Stimulated activated CD8-positive, alpha-beta memory T cell treated with anti-CD3 and anti-CD28 coated beads, Interleukin-7, amount 100 ng/mL, for 24 hours (primary cell): ENCODE measurements around the gene INPP5F.

Source experiments
- DNase-seq: peaks from one replicate; pipeline ENCODE4 v3.0.0-alpha.2; 2020; ENCODE audit warnings: low read depth

Gene INPP5F, protein sequence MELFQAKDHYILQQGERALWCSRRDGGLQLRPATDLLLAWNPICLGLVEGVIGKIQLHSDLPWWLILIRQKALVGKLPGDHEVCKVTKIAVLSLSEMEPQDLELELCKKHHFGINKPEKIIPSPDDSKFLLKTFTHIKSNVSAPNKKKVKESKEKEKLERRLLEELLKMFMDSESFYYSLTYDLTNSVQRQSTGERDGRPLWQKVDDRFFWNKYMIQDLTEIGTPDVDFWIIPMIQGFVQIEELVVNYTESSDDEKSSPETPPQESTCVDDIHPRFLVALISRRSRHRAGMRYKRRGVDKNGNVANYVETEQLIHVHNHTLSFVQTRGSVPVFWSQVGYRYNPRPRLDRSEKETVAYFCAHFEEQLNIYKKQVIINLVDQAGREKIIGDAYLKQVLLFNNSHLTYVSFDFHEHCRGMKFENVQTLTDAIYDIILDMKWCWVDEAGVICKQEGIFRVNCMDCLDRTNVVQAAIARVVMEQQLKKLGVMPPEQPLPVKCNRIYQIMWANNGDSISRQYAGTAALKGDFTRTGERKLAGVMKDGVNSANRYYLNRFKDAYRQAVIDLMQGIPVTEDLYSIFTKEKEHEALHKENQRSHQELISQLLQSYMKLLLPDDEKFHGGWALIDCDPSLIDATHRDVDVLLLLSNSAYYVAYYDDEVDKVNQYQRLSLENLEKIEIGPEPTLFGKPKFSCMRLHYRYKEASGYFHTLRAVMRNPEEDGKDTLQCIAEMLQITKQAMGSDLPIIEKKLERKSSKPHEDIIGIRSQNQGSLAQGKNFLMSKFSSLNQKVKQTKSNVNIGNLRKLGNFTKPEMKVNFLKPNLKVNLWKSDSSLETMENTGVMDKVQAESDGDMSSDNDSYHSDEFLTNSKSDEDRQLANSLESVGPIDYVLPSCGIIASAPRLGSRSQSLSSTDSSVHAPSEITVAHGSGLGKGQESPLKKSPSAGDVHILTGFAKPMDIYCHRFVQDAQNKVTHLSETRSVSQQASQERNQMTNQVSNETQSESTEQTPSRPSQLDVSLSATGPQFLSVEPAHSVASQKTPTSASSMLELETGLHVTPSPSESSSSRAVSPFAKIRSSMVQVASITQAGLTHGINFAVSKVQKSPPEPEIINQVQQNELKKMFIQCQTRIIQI

GRCh38 chr10:119725828-119726675 is at the start of gene INPP5F:
TSS of gene INPP5F (plus strand) at chr10:119726050. CDS start at chr10:119726263, 213 bp downstream.
- DNase-seq = peak; percentile 99

DNA sequence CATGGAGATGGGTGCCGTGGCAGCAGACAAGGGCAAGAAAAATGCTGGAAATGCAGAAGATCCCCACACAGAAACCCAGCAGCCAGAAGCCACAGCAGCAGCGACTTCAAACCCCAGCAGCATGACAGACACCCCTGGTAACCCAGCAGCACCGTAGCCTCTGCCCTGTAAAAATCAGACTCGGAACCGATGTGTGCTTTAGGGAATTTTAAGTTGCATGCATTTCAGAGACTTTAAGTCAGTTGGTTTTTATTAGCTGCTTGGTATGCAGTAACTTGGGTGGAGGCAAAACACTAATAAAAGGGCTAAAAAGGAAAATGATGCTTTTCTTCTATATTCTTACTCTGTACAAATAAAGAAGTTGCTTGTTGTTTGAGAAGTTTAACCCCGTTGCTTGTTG is 48.7 kb upstream of the INPP5F start:
- DNase-seq = no peak

DNA sequence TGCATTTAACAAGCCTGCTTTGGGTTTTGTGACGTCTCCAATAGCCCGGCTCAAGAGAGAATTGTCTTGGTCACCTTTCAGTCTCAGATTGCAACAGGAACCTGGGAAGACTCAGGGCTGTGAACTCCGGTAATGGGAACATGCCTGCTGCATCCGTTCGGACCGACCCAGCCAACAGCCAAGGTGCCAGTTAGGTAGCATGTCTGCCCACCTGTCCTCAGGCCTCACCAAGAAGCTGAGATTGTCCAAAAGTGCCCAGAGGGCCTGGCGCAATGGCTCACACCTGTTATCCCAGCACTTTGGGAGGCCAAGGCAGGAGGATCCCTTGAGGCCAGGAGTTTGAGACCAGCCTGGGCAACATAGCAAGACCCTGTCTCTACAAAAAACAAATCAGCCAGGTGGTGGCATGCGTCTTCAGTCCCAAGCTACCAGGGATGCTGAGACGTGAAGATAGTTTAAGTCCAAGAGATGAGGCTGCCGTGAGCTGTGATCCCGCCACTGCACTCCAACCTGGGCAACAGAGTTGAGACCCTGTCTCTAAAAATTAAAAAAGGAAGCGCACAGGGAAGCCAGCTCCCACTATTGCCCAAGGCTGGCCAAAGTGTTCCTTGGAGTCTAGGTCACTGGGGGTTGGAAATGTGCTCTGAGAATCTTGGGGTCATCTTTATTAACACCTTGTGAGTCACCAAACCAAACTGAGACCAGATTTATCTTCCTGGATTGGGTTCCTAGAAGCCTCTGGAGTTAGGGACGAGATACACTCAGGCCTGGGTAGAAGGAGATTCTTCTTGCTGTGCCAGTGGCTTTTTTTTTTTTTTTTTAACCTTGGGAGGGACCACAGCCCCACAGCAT is 47.7 kb upstream of the INPP5F start:
- no peak for DNase-seq

- DNase-seq = no peak
Measured at GRCh38 chr10:119679480-119679829, 46.4 kb upstream of the INPP5F start.

DNA sequence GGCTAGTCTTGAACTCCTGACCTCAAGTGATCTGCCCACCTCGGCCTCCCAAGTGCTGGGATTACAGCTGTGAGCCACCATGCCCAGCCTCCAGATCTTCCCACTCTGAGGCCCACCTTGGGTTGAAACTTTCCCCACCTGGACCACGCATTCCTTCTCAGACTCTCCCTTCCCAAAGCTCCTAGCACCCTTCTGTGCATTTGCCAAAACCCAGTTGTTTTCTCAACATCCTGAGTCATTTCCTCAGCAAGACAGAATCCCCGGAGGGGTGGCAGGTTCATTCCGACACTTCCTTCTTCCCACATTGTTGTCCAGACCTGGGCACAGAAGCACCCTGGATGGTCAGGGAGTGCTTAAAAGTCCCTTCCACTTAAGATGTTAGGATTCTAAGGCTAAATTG is 45.8 kb upstream of the INPP5F start:
- DNase-seq = no peak

DNA sequence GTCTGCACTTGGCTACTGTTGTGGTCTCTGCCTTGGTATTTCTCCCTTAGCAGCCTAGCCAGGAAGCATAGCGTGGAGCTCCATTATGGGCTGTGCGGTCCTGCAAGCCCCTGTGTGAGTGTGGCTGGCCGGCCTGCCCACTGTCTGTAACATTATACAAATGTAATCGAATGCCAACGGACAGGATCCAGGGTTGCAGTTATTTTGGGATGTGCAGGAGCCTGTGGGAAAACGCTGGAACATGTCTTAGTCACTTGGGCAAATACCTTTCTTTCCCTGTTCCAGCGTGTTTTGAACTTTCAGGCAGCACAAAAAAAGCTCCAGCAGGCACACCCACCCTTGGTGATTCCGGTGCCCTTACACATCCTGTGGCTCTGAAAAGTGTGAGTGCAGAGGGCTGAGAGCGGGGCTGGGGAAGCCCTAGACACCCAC is 45.2 kb upstream of the INPP5F start:
- DNase-seq = no peak

DNA sequence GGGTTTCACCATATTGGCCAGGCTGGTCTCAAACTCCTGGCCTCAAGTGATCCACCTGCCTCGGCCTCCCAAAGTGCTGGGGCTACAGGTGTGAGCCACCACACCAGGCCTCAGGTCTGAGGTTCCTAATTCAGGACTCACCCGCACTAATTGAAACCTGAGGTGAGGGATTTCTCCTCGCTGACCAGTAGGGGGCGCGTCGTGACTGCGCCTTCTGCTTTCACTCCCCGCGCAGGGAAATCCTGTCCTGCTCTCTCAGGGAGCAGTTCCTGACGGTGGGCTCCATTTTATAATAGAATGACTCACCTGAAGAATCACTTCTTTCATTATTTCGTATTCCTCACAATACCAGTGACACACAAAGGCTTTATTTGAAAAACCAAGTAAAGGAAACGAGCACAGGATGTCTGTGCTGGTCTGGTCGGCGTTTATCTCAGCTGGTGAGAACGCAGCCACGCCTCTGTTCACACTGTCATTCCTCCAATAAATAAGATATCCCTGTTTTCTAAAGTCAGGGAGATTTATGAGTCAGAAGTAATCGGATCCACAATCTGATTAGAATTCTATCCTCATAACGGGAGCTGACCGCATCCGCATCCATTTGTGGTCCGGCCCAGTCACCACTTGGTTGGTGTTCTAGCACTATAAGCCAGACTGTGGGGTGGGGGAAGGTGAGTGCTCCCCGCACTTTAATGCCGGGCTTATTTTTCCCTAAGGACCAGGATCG is 39.2 kb upstream of the INPP5F start:
- DNase-seq = peak; percentile 69

DNA sequence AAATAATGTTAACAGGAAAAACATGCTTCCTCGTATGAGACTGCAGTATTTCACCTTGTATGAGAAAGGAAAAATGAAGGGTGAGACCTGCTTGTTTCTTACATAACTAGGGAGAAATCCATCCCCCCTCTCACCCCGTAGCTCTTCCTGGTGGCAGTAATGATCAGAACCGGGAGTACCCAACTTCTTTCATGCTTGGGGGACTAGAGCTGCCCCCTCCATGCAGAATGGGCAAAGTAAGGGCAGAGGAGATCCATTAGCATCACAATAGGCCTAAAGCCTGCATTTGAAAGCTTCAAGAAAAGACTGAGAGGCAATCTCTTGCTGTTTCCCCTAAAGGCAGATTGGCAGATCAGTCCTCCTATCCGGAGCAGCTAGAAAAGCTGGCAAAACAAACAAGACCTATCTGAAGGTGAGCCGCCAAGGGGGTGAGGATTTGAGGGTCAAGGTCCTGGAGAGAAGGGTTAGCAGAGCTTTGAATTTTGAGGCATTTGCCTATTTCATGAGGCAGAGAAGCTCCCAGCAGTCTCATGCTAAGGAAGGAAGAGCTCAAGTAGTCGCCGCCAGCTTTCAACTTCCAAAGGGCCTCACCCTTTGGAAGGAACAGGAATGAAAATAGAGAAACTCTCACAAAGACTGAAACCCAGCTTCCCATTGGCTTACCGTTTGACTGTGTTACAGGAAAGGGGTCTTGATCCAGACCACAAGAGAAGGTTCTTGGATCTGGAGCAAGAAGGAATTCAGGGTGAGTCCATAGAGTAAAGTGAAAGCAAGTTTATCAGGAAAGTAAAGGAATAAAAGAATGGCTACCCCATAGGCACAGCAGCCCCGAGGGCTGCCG is 38.4 kb upstream of the INPP5F start:
- DNase-seq = no peak

GRCh38 chr10:119688033-119688508 is 37.8 kb upstream of the INPP5F start:
- DNase-seq = no peak

DNA sequence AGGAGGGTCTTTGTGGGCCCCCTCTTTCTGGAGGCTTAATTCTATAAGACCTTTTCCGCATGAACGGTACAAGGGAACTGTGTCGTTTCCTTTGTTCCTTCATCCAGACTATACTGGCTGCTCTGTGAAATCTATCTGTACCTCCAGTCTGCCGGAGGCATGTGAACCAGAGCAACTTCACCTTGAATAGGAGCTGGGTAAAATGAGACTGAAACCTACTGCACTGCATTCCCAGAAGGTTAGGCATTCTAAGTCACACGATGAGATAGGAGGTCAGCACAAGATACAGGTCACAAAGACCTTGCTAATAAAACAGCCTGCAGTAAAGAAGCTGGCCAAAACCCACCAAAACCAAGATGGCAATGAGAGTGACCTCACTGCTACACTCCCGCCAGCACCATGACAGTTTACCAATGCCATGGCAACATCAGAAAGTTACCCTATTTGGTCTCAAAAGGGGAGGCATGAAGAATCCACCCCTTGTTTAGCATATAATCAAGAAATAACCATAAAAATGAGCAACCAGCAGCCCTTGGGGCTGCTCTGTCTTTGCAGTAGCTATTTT is 36.8 kb upstream of the INPP5F start:
- no peak for DNase-seq

DNA sequence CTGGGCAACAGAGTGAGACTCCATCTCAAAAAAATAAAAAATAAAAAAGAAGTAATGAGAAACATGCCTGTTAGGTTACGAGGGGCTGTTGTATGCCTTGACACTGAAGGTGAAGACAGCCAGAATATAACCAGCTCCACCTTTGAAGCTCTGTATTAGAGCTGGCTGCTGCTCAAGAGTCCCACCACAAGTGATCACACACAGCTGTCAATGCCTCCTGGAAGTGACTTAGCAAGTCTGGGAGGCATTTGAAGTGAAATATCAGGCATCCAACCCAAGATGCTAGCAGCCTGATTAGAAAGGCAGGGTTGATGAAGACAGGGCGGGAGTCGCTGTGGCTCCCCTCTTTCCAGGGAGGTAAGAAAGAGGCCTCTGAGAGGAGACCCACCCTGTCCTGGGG is 34.1 kb upstream of the INPP5F start:
- DNase-seq = no peak

DNA sequence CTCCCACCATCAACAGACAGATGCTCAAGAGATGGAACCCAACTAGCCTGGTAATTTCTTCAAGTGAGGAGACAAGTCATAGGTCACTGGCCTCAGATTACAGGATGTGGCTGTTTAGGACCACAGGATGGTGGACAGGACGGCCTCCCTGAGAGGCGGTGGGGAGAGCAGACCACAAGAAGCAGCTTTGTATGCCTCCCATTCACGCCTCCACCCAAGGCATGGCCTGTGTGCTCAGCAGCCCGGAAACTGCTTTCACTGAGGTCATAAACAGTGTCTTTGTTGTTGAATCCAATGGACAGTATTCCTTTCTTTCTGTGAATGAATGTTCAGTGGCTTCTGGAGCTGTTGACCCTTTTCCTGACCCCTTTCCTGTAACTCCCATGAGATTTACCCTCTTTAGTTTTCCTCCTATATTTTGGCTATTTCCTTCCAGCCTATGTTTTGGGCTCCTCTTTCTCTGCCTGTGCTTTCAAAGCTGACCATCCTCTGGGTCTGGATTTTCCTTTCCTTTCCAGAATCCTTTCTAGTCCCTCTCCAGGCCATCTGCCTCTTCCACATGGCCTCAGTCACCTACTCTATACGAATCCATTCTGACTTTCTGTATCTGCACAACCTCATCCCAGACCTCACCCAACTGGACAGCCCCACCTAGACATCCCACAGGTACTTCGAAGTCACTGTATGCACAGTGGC is 32.4 kb upstream of the INPP5F start:
- DNase-seq = no peak

GRCh38 chr10:119694608-119695007 is 31.2 kb upstream of the INPP5F start:
- DNase-seq = no peak

- DNase-seq = no peak
Measured at GRCh38 chr10:119700321-119700954, 25.4 kb upstream of the INPP5F start.

- DNase-seq = no peak
Measured at GRCh38 chr10:119701861-119702260, 24.0 kb upstream of the INPP5F start.

DNA sequence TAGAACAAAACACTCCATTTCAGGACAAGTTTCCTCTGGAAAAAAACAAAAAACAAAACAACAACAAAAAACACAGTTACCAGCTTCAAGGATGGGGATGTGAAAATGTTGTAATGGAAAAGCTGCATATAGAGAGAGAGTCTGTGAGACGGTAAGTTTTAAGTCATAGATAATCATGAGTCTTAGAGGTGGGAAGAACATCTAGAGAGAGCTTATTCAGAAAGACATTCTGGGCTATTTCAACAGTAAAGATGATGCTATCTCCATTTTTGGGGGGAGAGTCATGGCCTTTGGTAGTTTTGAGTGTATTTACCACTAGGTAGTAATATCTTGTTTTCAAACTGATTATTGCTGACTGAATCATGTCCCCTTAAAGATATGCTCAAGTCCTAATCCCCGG is 23.3 kb upstream of the INPP5F start:
- DNase-seq = no peak

- DNase-seq = no peak
Measured at GRCh38 chr10:119703903-119704508, 21.8 kb upstream of the INPP5F start.
